GM21447 (cell line): Measurements from ENCODE around the gene CLPTM1.
A peak's percentile ranks its signal among the peaks of the same experiment; 100 is the strongest.
"Not testable (repeated sequence)": the region's sequence is repeated elsewhere in the genome, so short reads cannot be mapped to it uniquely, and the experiment has no call there.

Experiments used
- ATAC-seq: cut with Tn5 transposase; IDR thresholded peaks from one replicate; pipeline ENCODE4 v1.9.1; 2021; ENCODE audit not compliant: unreplicated experiment

Gene CLPTM1

DNA sequence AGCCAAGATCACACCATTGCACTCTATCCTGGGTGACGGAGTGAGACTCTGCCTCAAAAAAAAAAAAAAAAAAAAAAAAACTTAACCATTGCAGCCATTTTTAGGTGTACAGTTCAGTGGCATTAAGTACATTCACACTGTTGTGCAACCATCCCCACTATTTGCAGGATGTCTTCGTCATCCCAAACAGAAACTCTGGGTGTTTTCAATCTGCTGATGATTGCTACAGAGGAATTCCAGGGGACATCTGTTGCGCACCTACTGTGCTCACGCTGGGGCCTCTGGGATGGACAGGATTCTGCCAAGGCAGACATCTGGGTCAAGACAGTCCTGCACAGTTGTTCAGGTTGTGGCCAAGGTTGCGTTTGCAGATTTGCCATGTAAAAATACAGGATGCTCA is 15.5 kb upstream of the CLPTM1 start:
- ATAC-seq: no peak

DNA sequence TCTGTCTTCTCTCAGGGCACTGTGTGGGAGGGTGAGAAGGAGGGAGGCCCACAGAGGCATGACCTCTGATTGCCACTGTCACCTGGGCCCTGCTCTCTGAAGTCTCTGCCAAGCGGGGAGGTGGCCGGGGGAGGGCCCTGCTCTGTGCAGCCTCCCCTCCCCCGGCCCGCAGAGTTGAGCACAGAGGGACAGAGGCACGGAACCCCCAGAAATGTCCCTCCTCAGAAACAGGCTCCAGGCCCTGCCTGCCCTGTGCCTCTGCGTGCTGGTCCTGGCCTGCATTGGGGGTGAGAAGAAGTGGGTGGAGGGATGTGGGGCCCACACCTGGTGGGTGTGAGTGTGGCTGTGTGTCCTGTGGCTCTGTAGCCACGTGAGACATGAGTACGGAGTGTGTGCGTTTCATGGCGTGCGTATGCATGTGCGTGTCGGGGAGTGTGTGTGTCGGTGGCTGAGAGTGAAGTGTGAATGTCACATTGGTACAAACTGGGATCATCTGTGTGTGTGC is 13.1 kb upstream of the CLPTM1 start, which contains the start of gene APOC4:
Gene APOC4, plus strand, starts transcription at position 171 of the 505 bp plus-strand sequence. Its CDS starts 41 bp downstream, at position 212.
- no peak for ATAC-seq

- no peak for ATAC-seq
Measured at GRCh38 chr19:44943801-44944249, 11.4 kb upstream of the CLPTM1 start.

DNA sequence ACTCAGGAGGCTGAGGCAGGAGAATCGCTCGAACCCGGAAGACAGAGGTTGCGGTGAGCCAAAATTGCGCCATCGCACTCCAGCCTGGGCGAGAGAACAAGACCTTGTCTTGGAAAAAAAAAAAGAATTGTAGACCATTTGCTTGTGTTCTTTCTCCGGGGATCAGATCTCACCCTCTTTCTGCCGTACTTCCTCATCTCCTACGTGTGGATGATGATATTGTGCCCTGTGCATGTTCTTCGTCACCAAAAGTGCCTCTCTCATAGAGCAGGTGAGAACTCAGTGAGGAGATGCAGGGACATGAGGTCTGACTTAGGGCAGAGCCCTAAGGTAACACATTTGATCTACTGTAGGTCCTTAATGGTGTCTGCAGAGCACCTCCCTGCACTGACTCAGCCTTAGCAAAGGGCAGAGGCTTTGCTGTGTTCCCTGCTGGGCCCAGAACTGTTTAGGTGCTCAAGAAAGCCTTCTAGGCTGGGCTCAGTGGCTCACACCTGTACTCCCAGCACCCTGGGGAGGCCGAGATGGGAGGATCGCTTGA is 8.1 kb upstream of the CLPTM1 start:
- no peak for ATAC-seq

- ATAC-seq: no peak
Measured at GRCh38 chr19:44948237-44948636, 6.9 kb upstream of the CLPTM1 start.

GRCh38 chr19:44948763-44949374 is 6.3 kb upstream of the CLPTM1 start:
- ATAC-seq: no peak

DNA sequence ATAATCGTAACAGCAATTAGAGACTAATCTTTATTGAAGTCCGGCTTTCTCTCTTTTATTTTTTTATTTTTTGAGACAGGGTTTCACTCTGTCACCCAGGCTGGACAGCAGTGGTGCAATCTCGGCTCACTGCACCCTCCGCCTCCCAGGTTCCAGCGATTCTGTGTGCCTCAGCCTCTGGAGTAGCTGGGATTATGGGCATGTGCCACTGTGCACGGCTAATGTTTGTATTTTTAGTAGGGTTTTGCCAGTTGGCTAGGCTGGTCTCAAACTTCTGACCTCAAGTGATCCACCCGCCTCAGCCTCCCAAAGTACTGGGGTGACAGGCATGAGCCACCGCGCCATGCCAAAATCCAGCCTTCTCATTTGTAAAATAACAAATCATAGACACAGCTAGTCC is 5.6 kb upstream of the CLPTM1 start:
- ATAC-seq: no peak

GRCh38 chr19:44951179-44952159 is 3.7 kb upstream of the CLPTM1 start:
- no peak for ATAC-seq

DNA sequence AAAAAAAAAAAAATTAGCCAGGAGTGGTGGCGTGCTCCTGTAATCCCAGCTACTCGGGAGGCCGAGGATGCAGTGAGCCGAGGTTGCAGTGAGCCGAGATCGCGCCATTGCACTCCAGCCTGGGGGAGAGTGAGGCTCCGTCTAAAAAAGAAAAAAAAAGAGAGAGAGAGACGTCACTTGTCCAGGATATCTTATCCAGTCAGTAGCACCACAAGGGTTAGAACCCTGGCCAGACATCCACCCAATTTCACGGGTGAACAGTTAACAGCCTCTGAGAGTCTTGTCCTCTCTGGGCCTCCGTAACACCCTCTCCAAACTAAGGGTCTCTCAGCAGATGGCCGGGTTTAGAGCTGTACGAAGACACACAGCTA is 917 bp upstream of the CLPTM1 start:
- peak; percentile 3 for ATAC-seq

DNA sequence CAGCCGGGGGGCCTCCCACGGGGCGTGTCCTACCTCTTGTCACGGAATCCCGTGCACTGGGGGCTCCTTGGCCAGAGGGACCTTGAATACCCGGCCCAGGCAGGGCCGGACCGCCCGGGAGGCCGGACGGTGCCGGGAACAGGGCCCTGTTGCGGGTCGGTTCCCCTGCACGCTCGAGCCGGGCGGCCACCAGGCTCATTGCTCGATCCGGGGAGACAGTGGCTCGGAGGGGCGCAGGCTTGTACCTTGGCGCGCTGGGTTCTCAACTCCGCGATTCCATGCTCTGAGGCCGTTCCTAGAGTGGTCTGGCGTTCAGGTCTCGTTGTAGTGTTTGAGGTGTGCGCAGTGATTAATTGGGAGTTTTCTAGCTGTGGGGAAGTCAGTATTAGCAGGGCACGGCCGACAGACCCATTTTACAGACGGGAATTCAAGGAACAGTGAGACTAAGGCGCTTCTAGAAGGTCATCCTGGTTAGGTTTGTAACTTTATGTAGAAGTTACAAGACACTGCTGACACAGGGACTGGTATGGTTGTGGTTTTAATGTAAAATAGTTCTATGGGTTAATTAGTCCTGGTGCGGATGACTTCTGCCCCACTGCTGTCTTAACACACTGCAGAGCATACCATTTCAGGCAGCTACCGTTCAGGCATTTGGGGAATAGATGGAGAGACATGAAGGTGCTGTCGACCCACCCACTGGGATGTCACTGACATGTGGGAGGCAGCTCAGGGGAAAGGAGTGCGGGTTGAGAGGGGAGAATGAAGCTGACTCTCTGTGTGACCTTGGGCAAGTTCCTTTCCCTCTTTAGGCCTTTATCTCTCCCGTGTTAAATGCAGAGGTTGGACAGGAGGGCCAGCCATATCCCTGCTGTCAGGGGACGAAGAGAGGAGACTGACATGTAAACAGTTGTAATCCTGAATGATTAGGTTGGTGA is 592 bp downstream of the CLPTM1 start:
- ATAC-seq: peak; percentile 19

- no peak for ATAC-seq
Measured at GRCh38 chr19:44957526-44957925, 2.3 kb downstream of the CLPTM1 start.

DNA sequence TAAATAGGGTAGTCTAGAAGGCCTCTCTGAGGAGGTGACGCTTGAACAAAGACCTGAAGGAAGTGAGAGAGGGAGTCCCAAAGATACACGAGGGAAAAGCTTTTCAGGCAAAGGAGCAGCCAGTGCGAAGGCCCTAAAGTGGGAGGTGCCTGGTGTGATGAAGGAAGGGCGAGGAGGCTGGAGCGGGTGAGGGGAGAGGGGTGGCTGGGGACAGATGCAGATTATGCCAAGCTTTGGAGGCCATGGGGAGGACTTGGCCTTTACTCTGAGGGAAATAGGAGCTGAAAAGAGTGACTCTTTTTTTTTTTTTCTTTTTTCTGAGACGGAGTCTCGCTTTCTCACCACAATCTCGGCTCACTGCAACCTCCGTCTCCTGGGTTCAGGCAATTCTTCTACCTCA is 2.9 kb downstream of the CLPTM1 start:
- ATAC-seq: no peak

DNA sequence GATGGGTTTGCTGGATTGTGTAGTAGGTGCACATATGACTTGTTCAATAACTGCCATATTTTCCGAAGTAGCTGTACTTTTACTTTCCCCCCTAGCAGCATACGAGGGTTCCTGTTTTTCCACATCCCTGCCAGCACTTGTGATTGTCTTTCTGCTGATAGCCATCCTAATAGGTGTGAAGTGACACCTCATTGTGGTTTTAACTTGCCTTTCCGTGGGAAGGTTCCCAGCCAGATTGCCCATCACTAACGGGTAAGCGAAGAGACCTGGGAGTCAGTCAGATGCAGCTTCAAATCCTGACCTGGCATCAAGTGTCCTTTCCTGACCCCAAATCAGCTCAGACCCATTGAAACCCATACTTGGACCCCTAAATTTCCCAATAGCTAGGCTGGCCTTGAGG is 4.5 kb downstream of the CLPTM1 start:
- ATAC-seq: no peak

DNA sequence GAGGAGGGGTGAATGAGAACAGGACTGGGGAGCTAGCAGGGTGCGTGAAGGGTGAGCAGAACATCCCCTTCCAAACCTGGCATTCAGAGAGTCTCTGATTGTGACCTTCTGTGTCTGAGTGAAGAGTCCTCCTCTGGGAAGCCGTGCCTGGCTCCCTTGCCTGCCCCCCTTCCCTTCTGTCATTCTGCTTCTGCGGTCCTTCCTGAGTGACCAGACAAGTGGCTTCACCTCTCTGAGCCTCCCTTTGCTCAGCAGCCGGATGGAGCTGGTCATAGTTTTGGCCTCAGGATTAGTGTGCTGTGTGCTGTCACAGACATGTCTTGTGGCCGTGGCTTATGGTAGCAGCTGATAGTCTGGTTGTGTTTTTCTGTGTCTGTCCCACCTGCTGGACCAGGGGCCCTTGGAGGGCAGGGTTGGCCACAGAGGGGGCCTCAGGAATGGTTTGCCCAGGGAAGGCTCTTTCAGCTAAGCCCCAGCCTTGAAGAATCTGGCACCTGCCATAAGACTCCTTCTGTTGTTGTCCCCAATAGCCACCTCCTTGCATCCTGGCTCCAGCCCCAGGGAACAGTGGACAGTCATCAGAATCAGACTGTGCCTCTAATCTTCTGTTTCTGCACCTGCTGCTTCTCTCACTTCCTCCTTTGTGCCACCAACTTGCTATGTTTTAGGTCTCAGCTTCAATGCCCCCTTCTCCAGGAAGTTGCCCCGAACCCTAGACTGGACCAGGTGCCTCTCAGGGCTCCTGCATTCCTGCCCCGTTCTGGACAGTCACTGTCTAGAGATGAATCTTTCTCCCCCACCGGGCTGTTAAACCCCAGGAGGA is 5.9 kb downstream of the CLPTM1 start:
- no peak for ATAC-seq

DNA sequence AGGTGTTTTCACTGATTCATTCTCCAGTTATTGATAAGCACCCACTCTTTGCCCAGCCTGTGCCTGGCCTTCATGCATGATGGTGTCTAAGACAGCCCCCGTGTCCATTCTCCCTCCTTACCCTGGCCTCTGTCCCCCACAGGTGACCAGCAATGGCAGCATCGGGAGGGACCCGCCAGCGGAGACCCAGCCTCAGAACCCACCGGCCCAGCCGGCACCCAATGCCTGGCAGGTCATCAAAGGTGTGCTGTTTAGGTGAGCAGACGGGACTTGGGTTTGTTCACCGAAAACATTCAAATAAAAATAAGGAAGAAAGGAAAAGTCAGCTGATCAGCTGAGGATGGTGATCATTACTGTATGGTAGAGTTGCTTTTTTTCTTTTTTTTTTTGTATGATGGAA is 6.6 kb downstream of the CLPTM1 start:
- no peak for ATAC-seq

DNA sequence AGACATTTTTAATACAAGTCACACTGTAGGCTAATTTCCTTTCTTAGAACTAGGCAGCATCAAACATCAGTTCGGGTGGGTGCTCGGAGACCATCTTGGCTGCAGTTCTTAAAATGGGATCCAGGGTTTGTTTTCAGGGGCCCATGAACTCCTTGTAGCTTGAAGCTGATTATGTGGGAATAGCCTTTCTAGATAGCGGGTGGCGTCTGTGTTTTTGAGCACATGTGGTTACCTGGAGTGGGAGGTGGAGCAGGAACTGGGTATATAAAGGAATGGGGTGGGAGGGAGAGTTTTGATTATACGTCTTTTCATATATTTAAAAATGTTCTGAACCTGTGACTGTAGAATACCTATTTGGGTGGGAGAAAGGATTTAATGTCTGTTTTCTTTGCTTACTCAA is 12.9 kb downstream of the CLPTM1 start:
- no peak for ATAC-seq

- no peak for ATAC-seq
Measured at GRCh38 chr19:44968670-44969069, 13.5 kb downstream of the CLPTM1 start.

- ATAC-seq: no peak
Measured at GRCh38 chr19:44969437-44969836, 14.3 kb downstream of the CLPTM1 start.

- not testable (repeated sequence) for ATAC-seq
Measured at GRCh38 chr19:44971451-44971850, 16.3 kb downstream of the CLPTM1 start.

GRCh38 chr19:44972802-44973201 is 17.6 kb downstream of the CLPTM1 start:
- no peak for ATAC-seq
